GM21367 (cell line): ENCODE results near the gene CLSTN2.
A peak's percentile ranks its signal among the peaks of the same experiment; 100 is the strongest.

Experiments used
- ATAC-seq: cut with Tn5 transposase; IDR thresholded peaks from one replicate; pipeline ENCODE4 v1.9.1; 2021; ENCODE audit not compliant: unreplicated experiment

CLSTN2 gene

DNA sequence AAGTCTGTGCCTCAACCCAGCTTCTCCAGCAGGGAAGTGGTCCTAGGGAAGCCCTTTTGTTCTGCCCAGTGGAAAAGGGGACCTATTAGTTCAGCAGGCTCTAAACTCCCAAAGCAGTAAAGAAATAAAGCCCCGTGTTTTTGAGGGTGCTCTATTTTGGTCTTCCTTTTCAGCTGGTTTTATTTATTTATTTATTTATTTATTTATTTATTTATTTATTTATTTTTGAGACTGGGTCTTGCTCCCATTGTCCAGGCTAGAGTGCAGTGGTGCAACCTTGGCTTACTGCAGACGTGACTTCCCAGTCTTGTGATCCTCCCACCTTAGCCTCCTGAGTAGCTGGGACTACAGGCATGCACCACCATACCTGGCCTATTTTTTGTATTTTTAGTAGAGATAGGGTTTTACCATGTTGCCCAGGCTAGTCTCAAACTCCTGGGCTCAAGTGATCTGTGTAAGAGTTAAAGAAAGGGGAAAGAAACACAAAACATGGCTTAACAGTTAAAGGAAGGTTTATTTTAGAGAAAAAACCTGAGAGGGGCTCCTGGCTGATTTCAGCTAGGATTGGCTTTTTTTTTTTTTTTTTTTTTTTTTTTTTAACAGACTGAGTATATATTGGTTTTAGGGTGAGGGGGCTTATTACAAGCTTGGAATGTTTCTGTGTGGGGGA, 154.6 kb downstream of the CLSTN2 start:
- ATAC-seq, result no peak

GRCh38 chr3:140091143-140091542, 156.2 kb downstream of the CLSTN2 start:
- no peak for ATAC-seq

- ATAC-seq, result no peak
Measured at GRCh38 chr3:140092848-140093536, 158.0 kb downstream of the CLSTN2 start.

DNA sequence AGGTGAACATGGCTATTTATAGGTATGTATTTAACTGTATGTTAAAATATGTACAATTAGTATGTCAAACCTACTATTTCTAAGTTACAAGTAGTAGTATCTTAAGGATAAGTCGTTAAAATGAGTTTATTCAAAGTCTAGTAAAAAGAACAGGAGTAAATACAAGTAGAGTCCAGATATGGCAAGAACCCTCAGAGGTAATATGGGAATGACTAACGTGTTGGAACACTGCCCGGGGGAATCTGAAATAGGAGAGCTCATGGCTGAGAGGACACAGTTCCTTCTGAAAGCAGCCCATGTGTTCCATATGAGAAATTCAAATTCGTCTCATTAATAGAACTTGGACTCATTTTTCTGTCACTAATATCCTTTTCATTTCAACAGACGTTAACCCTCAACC, 158.8 kb downstream of the CLSTN2 start:
- ATAC-seq, result no peak

GRCh38 chr3:140094487-140094886, 159.5 kb downstream of the CLSTN2 start:
- ATAC-seq, result no peak

DNA sequence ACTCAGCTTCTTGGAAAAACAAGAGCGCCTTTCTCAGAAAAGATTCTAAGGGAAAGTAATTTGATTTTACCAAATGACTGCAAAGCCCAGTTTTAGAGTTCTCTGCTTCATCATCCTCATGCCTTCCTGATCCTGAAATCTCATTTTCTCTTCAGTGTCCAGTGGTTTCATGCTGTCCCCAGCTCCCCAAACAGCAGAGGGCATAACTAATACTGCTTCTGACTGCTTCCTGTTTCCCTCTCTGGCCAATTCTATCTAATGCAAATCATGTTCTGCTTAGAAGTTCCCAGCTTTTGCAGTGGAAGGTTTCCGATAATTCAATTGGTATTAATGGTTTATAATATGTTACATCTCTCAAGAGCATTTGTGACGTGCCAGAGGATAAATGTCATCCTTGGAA, 161.1 kb downstream of the CLSTN2 start:
- no peak for ATAC-seq

DNA sequence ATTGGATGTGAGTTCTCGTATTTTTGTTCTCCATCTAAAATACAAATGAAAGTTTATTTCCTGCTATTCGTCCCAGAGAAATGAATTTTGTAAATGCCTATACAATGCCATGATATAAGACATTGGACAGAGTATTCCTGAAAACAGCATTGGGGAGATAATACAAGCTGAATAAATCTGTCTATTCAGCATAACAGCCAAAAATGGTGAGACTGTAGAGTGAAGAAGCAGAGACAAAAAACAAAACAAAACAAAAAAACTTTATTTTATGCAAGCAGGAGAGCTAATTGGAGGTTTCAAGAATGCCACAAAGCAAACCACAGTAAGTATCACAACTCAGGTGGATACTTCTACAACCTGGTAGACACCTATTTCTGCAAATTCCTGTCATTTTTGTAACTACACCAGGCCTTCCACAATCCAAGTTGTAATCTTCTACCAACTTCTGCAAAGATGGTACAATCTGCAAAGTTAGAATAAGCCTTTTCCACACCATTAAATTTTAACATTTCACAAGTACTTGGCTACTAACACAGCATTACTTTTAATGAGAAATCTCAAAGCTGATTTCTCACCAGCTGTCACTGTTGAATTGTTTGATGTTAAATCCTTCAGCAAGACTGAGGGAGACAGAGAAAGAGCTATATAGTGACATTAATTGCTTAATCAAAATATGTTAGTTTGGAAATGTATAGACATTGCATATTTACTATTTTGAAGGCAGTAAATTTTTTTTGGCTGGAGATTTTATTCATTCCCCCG, 163.1 kb downstream of the CLSTN2 start:
- ATAC-seq, result no peak

DNA sequence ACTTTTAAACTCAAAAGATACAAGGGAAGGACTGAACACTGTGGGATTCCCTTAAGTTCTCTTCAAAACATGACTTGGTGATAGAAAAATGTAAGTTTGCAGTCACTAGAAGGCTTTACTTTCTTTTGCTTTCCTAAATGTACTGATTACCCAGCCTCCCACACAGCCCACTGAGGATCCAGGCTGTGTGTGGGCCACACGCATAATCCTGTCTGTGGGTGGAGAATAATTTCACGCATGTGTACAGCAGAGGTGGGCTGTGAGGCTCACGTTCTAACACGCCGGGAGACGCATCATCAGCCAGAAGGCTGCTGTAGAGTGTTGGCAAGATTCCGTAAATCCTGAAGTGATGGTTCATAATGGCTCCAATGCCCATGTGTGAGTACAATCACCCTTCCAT, 165.5 kb downstream of the CLSTN2 start:
- ATAC-seq, result no peak

GRCh38 chr3:140103166-140103565, 168.2 kb downstream of the CLSTN2 start:
- ATAC-seq, result no peak

GRCh38 chr3:140103986-140104645, 169.1 kb downstream of the CLSTN2 start:
- no peak for ATAC-seq

GRCh38 chr3:140113996-140114788, 179.2 kb downstream of the CLSTN2 start:
- ATAC-seq, result no peak

DNA sequence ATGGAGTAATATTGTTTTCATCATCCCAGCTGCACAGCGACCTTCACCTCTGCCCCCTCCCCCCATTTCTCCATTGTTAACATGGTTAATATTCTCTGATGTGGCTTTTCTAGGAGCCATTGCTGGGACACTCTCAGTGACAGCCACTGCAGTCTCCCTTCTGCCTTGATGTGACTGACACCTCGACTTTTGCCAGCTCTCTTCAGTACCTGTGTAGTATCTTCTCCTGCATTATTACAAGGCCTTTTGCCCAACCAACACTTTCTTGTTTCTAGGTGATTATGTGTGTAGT, 179.8 kb downstream of the CLSTN2 start:
- no peak for ATAC-seq

GRCh38 chr3:140117096-140117526, 182.1 kb downstream of the CLSTN2 start:
- ATAC-seq, result no peak

- no peak for ATAC-seq
Measured at GRCh38 chr3:140122183-140122582, 187.2 kb downstream of the CLSTN2 start.

GRCh38 chr3:140128217-140128616, 193.2 kb downstream of the CLSTN2 start:
- no peak for ATAC-seq

DNA sequence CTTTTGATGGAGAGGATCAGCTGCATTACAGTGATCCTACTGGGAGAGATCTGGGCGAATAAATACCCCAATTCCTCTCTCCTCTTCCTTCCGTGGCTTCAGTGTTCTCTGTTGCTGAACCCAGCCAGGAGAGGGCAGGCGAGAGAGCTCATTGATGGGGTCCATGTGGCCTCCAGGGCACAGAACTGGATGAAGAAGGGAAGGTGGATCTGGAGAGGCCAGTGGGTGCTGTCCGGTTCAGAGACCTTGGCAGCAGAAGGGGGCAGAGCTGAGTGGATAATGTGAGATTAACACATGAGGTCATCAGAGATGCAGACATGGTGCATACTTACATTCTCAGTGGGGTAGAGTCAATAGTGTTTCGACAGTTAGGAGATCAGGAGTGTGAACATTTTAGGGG, 193.6 kb downstream of the CLSTN2 start:
- ATAC-seq, result peak; percentile 64

GRCh38 chr3:140129768-140130284, 194.8 kb downstream of the CLSTN2 start:
- no peak for ATAC-seq

DNA sequence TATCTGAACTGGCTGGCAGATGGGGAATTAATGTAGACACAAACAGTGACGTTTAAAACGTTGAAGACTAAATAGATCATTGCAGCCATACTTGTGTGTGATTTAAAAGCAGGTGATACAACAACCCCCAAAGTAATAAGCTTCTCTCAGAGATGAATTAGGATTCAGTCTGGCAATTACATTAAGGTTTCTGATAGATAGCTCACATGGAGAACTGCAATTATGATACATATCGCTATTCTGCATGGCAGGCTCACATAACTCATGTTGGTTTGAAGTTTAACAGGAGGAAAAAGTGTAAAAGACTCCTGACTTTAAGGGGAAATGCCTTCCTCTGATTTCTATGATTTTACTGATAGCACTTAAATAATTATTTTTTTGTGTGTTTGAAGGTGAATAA, 196.9 kb downstream of the CLSTN2 start:
- no peak for ATAC-seq

- ATAC-seq, result no peak
Measured at GRCh38 chr3:140134231-140134965, 199.4 kb downstream of the CLSTN2 start.

DNA sequence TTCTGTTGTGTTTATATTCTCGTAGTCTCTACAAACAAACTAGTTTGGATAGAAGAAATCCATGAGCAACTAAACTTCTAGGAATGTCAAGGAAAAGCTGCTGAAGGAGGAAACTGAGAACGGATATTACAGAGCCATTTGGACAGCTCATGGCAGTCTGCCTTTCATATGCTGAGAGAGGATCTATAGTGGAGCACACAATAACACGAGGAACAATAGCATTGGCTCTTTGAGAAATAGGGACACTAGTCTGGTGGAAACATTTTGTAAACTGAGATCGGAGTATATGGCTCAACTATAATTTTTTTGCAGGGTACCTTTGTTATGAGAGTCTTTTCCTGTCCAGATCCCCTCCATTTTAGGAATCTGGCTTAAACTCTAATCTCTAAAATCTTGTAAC, 200.5 kb downstream of the CLSTN2 start:
- no peak for ATAC-seq
